Measurements from ENCODE around the gene SLC3A2.

GRCh38 chr11:62889126-62889483, 8.4 kb downstream of the SLC3A2 start:
- TF ChIP-seq CTCF (IDR thresholded peaks at IDR 0.05; ENCODE audit: extremely low read depth in 1 of 2, insufficient read depth in 1 of 2, low read depth in 1 of 2, low read length in 2 of 2) (no peak), EZH2 (IDR thresholded peaks at IDR 0.05; ENCODE audit: borderline replicate concordance, low read depth, low read length, severe bottlenecking) (no peak), POLR2A (IDR thresholded peaks at IDR 0.05; ENCODE audit: low read depth, low read length) (no peak), JUN (IDR thresholded peaks at IDR 0.05; ENCODE audit: borderline replicate concordance, insufficient read depth, insufficient read length, low read depth) (no peak), MAX (IDR thresholded peaks at IDR 0.05; ENCODE audit: insufficient read depth, insufficient read length) (no peak)

All from endothelial cell of umbilical vein (primary cell).